ENCODE data around the gene MYH1.

DNA sequence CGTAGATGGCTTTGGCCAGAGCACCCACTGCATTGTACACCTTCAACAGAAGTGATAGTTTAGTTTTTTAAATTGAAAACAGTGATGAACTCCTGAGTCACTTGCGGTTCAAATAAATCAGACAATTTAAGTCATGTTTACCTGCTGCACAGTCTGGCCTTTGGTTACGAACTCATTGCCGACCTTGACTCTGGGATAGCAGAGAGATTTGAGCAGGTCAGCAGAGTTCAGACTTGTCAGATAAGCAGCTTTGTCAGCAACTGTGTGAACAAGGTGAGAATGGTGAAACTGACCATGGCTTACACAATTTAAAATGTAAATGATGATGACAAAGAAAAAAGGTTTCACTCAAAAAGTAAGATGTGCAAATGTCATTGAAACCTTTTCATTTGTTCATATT lies 58.3 kb downstream of the MYH1 start:
- TF ChIP-seq, protein P1, sequence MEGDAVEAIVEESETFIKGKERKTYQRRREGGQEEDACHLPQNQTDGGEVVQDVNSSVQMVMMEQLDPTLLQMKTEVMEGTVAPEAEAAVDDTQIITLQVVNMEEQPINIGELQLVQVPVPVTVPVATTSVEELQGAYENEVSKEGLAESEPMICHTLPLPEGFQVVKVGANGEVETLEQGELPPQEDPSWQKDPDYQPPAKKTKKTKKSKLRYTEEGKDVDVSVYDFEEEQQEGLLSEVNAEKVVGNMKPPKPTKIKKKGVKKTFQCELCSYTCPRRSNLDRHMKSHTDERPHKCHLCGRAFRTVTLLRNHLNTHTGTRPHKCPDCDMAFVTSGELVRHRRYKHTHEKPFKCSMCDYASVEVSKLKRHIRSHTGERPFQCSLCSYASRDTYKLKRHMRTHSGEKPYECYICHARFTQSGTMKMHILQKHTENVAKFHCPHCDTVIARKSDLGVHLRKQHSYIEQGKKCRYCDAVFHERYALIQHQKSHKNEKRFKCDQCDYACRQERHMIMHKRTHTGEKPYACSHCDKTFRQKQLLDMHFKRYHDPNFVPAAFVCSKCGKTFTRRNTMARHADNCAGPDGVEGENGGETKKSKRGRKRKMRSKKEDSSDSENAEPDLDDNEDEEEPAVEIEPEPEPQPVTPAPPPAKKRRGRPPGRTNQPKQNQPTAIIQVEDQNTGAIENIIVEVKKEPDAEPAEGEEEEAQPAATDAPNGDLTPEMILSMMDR (IDR thresholded peaks at IDR 0.05; ENCODE audit: poor library complexity) = no peak
- no peak for TF ChIP-seq EZH2phosphoT487 (IDR thresholded peaks at IDR 0.05; ENCODE audit: low read depth, severe bottlenecking, unreplicated experiment)
- no peak for TF ChIP-seq EZH2 (IDR thresholded peaks at IDR 0.05; ENCODE audit: borderline replicate concordance)
